Ovary (tissue), 3 donors: Measurements from ENCODE around the gene SCN4B.

Source experiments
- EP300 ChIP-seq: sonication (generic); formaldehyde crosslinking; IDR thresholded peaks from one replicate; pipeline ENCODE4 v1.6.1; 2017; ENCODE audit warnings: antibody characterized with exemption
- POLR2A ChIP-seq: fragments of 450-650 bp; IDR thresholded peaks from one replicate; pipeline ENCODE4 v1.6.1; 2017; ENCODE audit warnings: antibody characterized with exemption, mild to moderate bottlenecking, moderate library complexity
- TF ChIP-seq, protein P1 (sequence below), 3 donors: fragments of 450-650 bp in 2 of 3; fragments of 200-600 bp in 1 of 3; IDR thresholded peaks; one replicate each; pipeline versions ENCODE4 v1.5.1 to v1.8.0; 2016 to 2022; ENCODE audit warnings: antibody characterized with exemption in 3 of 3, mild to moderate bottlenecking in 1 of 3
- donor health status: DM: no; HTN: no; CAD: no.

DNA sequence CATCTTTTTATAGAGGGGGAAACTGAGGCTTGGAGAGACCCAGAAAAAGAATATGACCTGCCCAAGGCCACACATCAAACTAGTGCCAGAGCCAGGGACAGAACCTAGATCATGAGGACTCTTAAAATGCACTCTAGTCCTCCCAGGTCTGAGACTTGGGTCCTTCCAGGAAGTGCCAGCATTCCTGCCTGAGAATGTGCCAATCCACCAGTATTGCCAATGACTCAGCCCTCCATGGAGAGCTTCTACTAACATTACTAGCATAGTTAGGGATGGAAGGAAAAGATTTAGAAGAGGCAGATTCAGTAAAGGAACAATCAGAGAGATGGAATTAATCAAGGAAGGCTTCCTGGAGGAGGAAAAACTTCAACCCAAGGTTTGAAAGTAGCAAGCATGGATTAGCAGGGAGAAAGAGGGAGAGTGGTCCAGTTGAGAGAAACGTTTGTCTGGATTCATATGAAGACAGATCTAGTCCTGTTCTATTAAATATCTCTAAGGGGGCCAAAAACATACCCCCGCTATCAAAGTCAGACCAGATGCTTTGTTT lies 45.8 kb downstream of the SCN4B start:
- no peak for TF ChIP-seq POLR2A
- TF ChIP-seq, protein P1, sequence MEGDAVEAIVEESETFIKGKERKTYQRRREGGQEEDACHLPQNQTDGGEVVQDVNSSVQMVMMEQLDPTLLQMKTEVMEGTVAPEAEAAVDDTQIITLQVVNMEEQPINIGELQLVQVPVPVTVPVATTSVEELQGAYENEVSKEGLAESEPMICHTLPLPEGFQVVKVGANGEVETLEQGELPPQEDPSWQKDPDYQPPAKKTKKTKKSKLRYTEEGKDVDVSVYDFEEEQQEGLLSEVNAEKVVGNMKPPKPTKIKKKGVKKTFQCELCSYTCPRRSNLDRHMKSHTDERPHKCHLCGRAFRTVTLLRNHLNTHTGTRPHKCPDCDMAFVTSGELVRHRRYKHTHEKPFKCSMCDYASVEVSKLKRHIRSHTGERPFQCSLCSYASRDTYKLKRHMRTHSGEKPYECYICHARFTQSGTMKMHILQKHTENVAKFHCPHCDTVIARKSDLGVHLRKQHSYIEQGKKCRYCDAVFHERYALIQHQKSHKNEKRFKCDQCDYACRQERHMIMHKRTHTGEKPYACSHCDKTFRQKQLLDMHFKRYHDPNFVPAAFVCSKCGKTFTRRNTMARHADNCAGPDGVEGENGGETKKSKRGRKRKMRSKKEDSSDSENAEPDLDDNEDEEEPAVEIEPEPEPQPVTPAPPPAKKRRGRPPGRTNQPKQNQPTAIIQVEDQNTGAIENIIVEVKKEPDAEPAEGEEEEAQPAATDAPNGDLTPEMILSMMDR (IDR thresholded peaks at IDR 0.05): no peak
- no peak for TF ChIP-seq EP300
